PC-3 (cell line): ENCODE measurements around the gene BFAR. TPM values are rescaled to one million over a fixed set of nuclear protein-coding genes. Genes with fewer than 3 reads are reported as not detected.

ENCODE experiments used
- ATAC-seq: fragments of 200-7000 bp; cut with Tn5 transposase; 2 replicates; pipeline ENCODE4 v1.9.1; 2020; ENCODE audit warnings: mild to moderate bottlenecking, moderate library complexity
- BruUV-seq: library from RNA; stranded (reverse); fragments of 400-500 nt; replicated peaks from 2 replicates; lab custom pipeline; 2021; lab: Mats Ljungman, UMichigan
- CTCF ChIA-PET: fragments of 300-600 bp; sonication (Branson Sonifier 250); formaldehyde crosslinking; loops from one replicate; lab custom pipeline; 2022; ENCODE audit warnings: antibody characterized with exemption; lab: Charles Lee
- POLR2A ChIA-PET: fragments of 300-600 bp; sonication (Branson Sonifier 250); formaldehyde crosslinking; loops from one replicate; lab custom pipeline; 2022; ENCODE audit warnings: antibody characterized with exemption; ENCODE audit not compliant: unreplicated experiment; lab: Charles Lee
- DNase-seq: peaks from one replicate; pipeline ENCODE4 v3.0.0-alpha.2; 2015
- H2AFZ ChIP-seq: fragments of 300-600 bp; sonication (generic); 2 replicates; pipeline ENCODE4 v1.6.0; 2016; ENCODE audit warnings: antibody characterized with exemption, low read length
- H3F3A ChIP-seq: fragments of 300-600 bp; sonication (generic); one replicate; pipeline ENCODE4 v1.6.0; 2017; ENCODE audit warnings: antibody characterized with exemption, low read length, control low read depth, mild to moderate bottlenecking; ENCODE audit not compliant: unreplicated experiment
- H3K27ac ChIP-seq: fragments of 300-600 bp; sonication (generic); 2 replicates; pipeline ENCODE4 v1.5.1; 2016; ENCODE audit warnings: mild to moderate bottlenecking, low read length
- H3K27me3 ChIP-seq: fragments of 300-600 bp; sonication (generic); 2 replicates; pipeline ENCODE4 v1.6.1; 2016; ENCODE audit warnings: low read length, mixed read lengths
- H3K36me3 ChIP-seq: fragments of 300-600 bp; sonication (generic); 2 replicates; pipeline ENCODE4 v1.6.1; 2016; ENCODE audit warnings: low read depth, mixed run types, low read length, mixed read lengths
- H3K4me1 ChIP-seq: fragments of 300-600 bp; sonication (generic); 2 replicates; pipeline ENCODE4 v1.5.1; 2016; ENCODE audit warnings: low read length; ENCODE audit not compliant: insufficient read depth
- H3K4me2 ChIP-seq: fragments of 300-600 bp; sonication (generic); 2 replicates; pipeline ENCODE4 v1.6.0; 2016; ENCODE audit warnings: low read length
- H3K4me3 ChIP-seq: fragments of 300-600 bp; sonication (generic); 2 replicates; pipeline ENCODE4 v1.5.1; 2016; ENCODE audit warnings: mild to moderate bottlenecking, low read length, mixed read lengths
- H3K79me2 ChIP-seq: fragments of 300-600 bp; sonication (generic); 2 replicates; pipeline ENCODE4 v1.6.1; 2017; ENCODE audit warnings: low read length, mixed read lengths
- H3K9ac ChIP-seq: fragments of 300-600 bp; sonication (generic); 2 replicates; pipeline ENCODE4 v1.6.0; 2016; ENCODE audit warnings: mild to moderate bottlenecking, low read length
- H3K9me2 ChIP-seq: fragments of 300-600 bp; sonication (generic); replicated peaks from 2 replicates; pipeline ENCODE4 v1.6.1; 2016; ENCODE audit warnings: mixed run types, low read length, mixed read lengths
- H3K9me3 ChIP-seq: fragments of 300-600 bp; sonication (generic); 2 replicates; pipeline ENCODE4 v1.6.1; 2016; ENCODE audit warnings: low read length, mixed read lengths
- H4K20me1 ChIP-seq: fragments of 300-600 bp; sonication (generic); 2 replicates; pipeline ENCODE4 v1.6.1; 2016; ENCODE audit warnings: low read length, mixed read lengths
- CTCF ChIP-seq: fragments of 300-600 bp; sonication (generic); conservative IDR thresholded peaks from 2 replicates; pipeline ENCODE4 v1.5.1; 2017; ENCODE audit warnings: antibody characterized with exemption, low read depth, mild to moderate bottlenecking, low read length
- EZH2 ChIP-seq: fragments of 300-600 bp; sonication (generic); IDR thresholded peaks from one replicate; pipeline ENCODE4 v1.6.1; 2017; ENCODE audit warnings: antibody characterized with exemption, mild to moderate bottlenecking, low read length; ENCODE audit not compliant: unreplicated experiment
- EZH2phosphoT487 ChIP-seq: fragments of 300-600 bp; sonication (generic); IDR thresholded peaks from 2 replicates; pipeline ENCODE4 v1.6.1; 2018; ENCODE audit warnings: mild to moderate bottlenecking, antibody characterized with exemption, low read length, borderline replicate concordance
- intact Hi-C: fragments of 100-400 bp; cut with micrococcal nuclease; formaldehyde crosslinking; loops from 2 replicates; pipeline ENCODE4 v1.9.0; 2023
- total RNA-seq: library from RNA; depleted of rRNA; stranded (reverse); fragments of >200 nt; gene quantifications from 2 replicates; pipeline ENCODE4 v1.2.3, GENCODE V29; 2014

BFAR gene
- total RNA-seq, 1 experiment from 2014 or later, result 26.9 TPM

GRCh38 chr16:14652726-14653125 lies 20.0 kb downstream of the BFAR start:
- TF ChIP-seq CTCF, result no peak
- TF ChIP-seq EZH2phosphoT487, result no peak
- TF ChIP-seq EZH2, result no peak
- DNase-seq (no peak), ATAC-seq (no peak)
- no peaks in the 10 kb centered on the region for H3K4me1 ChIP-seq
- H3K27ac ChIP-seq, result no peak overlapping the region
- H2AFZ ChIP-seq, result no peak overlapping the region
- ChIA-PET CTCF (no interaction called here), POLR2A (no interaction called here)
- no peaks in the 10 kb centered on the region for H3K27me3 ChIP-seq
- H3K4me3 ChIP-seq, result no peak overlapping the region
- no peak overlapping the region for H3K4me2 ChIP-seq
- no peak overlapping the region for H3K9ac ChIP-seq
- H3K79me2 ChIP-seq, result no peaks in the 10 kb centered on the region
- intact Hi-C loops, result no loop called here
- no peaks in the 10 kb centered on the region for H3F3A ChIP-seq
- peaks cover 6% of the 10 kb centered on the region; the same call in 1 of the 2 replicates for H3K36me3 ChIP-seq
- BruUV-seq, result no TSS peak
- no peaks in the 10 kb centered on the region for H4K20me1 ChIP-seq
- H3K9me2 ChIP-seq, result no peaks in the 10 kb centered on the region
- no peaks in the 10 kb centered on the region for H3K9me3 ChIP-seq

- H3K9me3 ChIP-seq, result no peaks in the 10 kb centered on the region
- POLR2A ChIA-PET, result no interaction called here
- DNase-seq (no peak), ATAC-seq (no peak)
- no peaks in the 10 kb centered on the region for H3K27me3 ChIP-seq
- no peak overlapping the region for H3K9ac ChIP-seq
- no peaks in the 10 kb centered on the region for H3K79me2 ChIP-seq
- H3K4me3 ChIP-seq, result no peak overlapping the region
- H3K27ac ChIP-seq, result no peak overlapping the region
- H4K20me1 ChIP-seq, result no peaks in the 10 kb centered on the region
- no peaks in the 10 kb centered on the region for H3K36me3 ChIP-seq
- TF ChIP-seq EZH2phosphoT487, result no peak
- no peak for TF ChIP-seq CTCF
- no peak for TF ChIP-seq EZH2
- H3K4me2 ChIP-seq, result no peak overlapping the region
- intact Hi-C loops, result no loop called here
- no peaks in the 10 kb centered on the region for H3K9me2 ChIP-seq
- no peak overlapping the region for H2AFZ ChIP-seq
- H3K4me1 ChIP-seq, result no peaks in the 10 kb centered on the region
- no TSS peak for BruUV-seq
- CTCF ChIA-PET, result no interaction called here
- no peaks in the 10 kb centered on the region for H3F3A ChIP-seq
Measured at GRCh38 chr16:14658063-14658462, 25.3 kb downstream of the BFAR start.

- intact Hi-C loops, result no loop called here
Measured at GRCh38 chr16:14667347-14668266, 34.9 kb downstream of the BFAR start.

More at GRCh38 chr16:14667347-14668266, 34.9 kb downstream of the BFAR start:
- Histone ChIP-seq H2AFZ (no peak overlapping the region), H3K9ac (no peak overlapping the region), H3K4me1 (no peaks in the 10 kb centered on the region), H3K27ac (no peak overlapping the region), H3K79me2 (no peaks in the 10 kb centered on the region), H3K4me3 (no peak overlapping the region), H3K36me3 (peaks cover 10% of the 10 kb centered on the region; the same call in 1 of the 2 replicates), H3K27me3 (no peaks in the 10 kb centered on the region), H3K9me2 (no peaks in the 10 kb centered on the region), H3K9me3 (no peaks in the 10 kb centered on the region), H3F3A (no peaks in the 10 kb centered on the region), H4K20me1 (no peaks in the 10 kb centered on the region), H3K4me2 (no peak overlapping the region)
- ATAC-seq (no peak), DNase-seq (no peak)
- BruUV-seq, result no TSS peak
- ChIA-PET CTCF (no interaction called here), POLR2A (no interaction called here)
- TF ChIP-seq EZH2, result no peak
